DMS153 treated with DMSO at 0.1 percent for 48 hours (cell line): ENCODE data around the gene ITGA5.
A peak's percentile ranks its signal among the peaks of the same experiment; 100 is the strongest.

Experiments used
- DNase-seq: peaks from one replicate; lab custom pipeline; 2025; ENCODE audit not compliant: unreplicated experiment; lab: John Stamatoyannopoulos, UW

ITGA5 gene

DNA sequence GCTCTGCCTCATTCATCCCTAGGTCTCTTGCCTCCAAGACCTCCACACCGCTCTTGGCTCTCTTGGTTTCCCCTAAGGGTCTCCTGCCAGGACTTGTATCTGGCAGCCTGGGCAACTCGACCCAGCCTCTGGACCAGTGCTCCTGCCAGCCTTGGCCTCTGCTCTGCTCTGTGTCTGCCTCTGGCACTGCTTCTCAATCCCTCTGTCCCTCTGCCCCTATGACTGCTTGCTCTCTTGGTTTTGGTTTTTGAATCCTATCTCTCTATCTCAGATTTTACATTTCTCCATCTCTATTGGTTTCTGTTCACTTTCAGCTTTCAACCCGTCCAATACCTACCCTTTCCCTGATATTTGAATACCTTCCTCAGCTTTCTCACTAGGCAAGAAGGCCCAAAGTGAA is 6.3 kb downstream of the ITGA5 start:
- DNase-seq = no peak

DNA sequence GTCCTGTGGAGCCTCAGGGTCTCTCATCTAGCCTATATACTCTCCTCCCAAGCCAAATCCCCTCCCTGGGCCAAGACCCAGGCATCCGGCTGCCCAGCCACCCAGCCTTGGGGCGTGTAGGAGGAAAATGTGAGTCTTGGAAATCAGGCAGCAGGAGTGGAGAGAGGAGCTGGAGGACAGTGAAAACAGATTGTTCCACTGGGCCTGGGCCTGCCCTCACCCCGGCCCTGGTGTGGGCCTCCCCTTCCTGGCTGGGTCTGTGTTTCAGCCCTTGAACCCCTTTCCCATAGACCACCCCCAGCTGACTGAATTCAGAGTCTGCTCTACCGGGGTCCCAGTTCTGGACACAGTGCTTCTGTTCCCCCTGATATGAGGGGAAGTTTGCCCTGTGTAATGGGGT is 6.7 kb downstream of the ITGA5 start:
- DNase-seq = no peak

DNA sequence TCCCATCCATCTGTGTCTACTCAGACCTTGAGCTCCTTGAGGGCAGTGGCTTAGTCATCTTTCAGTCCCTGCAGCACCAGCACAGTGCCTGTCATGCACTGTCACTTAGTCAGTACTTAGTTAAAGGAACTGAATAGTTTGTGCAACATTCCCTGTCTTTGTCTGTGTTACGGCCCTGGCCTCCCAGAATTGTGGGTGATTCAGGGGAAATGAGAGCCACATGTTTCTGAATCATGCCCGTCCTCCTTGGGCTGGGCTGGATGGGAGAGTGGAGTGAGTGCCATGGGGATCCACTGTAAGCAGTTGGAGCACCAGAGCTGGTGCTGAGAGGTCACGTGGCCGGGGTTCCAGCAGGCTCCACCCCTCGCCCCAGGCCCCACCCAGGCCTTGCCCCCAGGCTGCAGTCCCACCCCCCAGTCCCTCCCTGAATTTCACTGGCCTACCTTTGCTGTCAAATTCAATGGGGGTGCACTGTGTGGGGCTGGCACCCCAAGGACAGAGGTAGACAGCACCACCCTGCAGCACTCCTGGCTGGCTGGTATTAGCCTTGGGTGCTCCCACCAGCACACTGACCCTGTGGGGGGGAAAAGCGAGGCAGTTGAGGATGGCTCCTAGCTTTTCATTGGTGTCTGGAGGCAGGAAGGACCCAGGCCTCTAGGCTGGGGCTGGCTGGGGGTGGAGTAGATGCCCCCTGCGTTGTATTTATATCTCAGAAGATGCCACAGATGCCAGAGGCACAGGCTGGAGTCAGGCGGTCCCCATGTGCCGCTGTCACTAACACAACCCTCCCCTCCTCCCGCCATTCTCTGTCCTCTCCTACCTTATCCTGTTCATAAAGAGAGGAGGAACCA is 7.5 kb downstream of the ITGA5 start:
- DNase-seq = no peak

DNA sequence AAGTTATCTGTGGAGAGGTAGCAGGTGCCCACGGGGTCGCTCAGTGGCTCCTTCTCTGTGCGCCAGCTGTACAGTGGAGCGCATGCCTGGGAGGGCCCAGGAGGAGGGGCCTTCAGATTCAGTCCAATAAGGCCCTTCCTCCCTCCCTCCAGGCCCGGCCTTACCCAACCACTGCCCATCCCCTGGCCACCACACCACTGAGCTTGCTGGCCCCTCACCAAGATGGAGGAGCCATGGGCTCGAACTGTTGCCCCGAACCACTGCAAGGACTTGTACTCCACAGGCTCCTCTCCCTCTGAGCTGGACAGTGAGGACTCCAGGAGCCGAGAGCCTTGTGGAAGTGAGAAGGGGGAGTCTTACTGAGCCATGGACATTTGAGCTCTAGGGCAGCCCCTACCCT is 9.8 kb downstream of the ITGA5 start:
- no peak for DNase-seq

DNA sequence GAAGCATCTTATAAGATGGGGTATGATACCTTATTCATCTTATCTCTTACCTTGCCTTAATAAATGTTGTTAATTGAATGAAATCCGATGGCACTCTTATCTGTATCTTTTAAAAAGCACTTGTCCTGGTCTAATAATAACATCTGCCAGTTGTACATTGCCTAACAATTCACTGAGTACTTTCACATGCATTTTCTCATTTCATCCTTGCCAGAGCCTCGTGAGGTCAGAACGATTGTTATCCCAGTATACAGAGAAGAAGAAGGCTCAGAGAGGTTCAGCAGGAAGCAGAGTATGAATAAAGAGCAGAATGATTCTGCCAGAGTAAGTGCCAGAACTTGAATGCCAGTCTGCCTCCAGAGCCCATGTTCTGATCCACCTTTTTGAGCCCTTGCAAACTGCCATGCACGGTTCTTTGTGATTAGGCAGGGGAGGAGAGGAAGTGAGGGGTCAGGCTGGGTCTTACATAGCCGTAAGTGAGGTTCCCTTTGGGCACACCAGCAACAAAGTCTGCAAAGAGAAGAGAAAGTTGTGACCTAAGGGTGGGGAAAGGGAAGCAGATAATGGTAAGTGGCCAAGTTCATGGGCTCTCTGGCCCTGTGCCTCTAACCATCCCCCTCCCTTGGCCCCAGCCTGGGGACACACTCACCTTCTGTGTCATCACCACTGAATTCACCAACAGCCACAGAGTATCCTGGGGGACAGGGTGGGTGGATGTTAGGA is 11.7 kb downstream of the ITGA5 start:
- DNase-seq = no peak

DNA sequence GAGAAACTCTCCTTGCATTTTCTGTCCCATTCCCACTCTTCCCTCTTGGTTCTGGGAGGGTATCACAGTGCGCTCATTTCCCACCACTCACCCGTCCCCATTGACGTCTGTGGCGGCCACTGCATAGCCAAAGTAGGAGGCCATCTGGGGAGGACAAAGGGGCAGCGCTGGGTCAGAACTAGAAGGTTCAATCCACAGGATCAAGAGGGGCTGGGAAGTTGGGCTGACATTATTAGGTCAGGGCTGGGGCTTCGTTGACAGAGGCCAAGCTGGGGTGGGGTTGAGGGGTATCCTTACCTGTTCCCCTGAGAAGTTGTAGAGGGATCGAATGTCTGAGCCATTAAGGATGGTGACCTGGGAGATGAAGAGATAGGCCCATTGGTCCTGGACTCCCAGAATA is 13.5 kb downstream of the ITGA5 start:
- DNase-seq = no peak

DNA sequence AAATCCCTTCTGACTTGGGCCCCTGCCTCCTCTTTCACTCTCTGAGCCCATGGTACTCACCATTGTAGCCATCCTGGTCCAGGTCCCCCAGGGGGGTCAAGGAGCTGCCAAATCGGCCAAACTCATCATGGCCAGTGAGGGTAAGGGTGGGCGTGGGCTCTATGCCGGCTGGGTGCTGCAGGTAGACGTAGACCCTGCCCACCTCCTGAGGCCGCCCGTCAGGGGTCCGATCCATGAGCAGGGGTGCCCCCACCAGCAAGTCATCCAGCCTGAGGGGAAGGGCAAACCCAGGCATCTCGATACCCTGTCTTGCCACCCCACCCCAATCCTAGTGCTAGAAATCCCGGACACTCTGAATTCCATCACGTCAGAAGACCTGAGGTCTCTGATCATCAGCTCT is 14.0 kb downstream of the ITGA5 start:
- no peak for DNase-seq

DNA sequence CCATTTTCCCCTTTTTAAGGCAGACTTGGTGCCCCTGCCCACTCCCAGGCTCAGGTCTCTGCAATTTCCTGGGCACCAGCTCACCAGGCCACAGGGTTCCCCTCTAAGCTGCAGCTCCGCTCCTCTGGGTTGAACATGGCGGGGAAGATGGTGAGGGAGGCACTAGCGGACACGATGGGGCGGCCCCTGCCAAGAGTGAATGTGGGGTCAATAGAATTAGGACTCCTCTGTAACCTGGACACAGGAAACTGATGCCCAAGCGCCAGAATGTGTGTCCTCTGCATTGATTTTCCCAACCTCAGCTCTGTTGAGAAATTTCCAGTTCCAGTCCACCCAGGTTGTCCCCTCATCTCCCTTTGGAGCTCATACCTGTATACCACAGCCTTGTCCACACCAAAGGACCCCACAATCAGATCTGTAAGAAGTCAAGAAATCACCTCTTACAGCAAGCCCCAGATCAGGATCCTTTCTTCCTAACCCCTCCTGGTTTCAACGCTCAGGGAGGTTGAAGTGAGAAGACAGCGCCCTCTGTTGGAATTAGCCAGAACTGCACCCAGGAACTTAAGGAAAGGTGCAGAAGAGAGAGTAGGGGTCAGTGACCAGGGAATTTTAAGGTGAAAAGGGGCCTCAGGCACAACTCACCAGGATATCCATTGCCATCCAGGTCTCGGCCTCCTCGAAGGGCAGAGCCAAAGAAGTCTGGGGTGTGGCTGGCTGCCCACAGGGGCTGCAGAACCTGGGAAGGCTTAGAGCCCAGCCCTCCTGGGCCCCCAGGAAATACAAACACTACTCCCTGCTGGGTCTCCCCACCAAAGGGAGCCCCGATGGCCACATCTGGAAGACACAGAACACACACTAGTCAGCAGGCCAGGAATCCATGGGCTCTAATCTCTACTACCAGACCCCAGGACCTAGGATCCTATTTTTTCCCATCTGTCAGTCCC is 14.7 kb downstream of the ITGA5 start:
- DNase-seq = no peak

DNA sequence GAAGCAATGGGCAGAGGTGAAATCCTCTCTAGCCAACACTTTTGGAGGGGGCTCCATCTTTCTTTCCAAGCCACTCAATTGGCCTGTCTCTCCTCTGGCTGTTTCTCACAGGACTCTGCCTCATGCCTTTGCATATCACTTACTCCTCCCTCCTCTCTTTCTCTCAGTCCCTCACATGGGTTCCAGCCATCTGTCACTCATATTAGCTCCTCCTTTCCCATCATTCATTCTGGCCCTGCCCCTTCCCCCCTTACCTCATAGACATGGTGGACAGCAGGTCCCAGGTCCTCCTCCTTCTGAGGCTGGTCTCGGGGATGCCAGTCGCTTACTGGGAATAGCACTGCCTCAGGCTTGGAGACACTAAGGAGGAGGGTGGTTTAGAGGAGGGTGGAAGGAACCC is 17.9 kb downstream of the ITGA5 start:
- DNase-seq = no peak

DNA sequence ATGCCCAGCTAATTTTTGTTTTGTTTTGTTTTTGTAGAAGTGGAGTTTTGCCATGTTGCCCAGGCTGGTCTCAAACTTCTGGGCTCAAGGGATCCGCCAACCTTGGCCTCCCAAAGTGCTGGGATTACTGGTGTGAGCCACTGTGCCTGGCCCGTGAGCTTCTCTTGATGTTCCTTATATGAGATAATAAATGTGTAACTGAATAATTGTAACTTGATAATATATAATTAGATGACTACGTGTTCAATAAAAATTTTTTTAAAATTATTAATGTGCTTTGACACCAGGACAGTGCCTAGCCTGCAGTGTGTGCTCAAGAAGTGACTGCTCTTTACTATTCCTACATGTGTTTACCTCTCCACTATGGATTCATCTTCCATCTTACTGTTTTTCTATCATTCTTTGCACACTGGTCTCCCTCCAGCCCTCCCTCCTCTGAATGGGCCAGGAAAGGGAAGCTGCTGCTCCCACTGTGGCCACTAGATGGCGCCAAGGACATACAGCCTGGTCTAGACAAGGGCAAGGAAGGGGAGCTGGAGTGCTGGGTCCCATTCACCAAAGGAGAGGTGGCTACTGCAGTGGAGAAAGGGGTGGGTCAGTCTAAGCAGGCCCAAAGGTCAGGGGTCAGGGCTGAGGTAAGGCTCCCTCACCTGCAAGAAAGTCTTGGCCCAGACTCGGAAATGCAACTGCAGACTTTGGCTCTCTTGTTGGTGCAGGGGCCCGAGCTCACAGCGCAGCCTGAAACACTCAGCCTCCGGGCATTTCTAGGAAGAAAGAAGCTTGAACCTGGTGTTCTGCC is 19.9 kb downstream of the ITGA5 start:
- peak; percentile 55 for DNase-seq

DNA sequence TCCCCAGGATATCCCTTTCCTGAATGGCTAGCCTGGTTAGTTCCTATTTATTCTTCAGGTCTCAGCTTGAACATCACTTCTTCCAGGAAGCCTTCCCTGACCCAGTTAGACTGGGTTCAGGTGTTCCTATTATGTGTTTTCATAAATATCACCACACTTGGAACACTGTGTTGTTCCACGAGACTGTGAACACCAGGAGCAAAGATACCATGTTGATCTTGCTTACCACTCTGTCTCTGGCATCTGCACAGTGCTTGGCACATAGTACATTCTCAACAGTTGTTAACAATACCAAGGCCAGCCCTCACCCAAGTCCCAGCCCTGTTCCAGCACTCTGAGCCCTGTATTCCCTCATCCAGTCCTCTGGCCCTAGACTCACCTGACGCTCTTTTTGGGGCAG is 20.8 kb downstream of the ITGA5 start:
- DNase-seq = no peak

DNA sequence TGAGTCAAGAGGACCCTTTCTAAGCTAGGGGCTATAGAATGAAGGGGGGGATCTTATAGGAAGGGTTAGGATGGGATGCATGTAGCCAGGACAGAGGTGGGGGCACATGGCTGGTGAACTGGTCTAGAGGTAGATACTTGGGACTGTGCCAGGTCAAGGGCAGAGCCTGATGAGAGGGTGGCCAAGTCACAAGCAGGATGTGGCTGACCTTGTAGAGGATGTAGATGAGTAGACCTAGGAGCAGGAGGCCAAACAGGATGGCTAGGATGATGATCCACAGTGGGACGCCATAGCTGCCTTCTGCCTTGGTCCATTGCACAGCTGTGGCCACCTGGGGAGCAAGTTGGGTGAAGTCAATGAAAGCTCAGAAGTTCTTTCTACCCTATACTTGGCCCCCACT is 21.9 kb downstream of the ITGA5 start:
- no peak for DNase-seq

DNA sequence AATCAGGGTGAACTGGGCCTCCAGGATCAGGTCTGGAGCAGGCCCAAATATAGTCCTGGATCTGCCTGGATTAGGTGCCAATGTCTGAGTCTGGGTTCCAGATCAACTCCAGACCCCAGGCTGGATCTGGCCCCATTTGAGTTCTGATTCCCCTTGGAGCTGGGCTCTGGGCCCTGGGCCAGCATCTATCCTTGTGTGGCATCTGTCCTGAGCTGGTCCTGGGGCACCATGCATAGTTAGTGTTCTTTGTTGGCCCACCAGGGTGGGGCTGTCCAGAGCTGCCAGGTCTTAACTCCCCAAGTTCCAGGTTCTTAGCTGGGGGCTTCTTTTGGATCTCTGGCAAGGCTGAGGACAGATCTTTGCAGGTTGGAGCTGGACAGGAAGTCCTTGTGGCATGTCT is 23.5 kb downstream of the ITGA5 start:
- no peak for DNase-seq

DNA sequence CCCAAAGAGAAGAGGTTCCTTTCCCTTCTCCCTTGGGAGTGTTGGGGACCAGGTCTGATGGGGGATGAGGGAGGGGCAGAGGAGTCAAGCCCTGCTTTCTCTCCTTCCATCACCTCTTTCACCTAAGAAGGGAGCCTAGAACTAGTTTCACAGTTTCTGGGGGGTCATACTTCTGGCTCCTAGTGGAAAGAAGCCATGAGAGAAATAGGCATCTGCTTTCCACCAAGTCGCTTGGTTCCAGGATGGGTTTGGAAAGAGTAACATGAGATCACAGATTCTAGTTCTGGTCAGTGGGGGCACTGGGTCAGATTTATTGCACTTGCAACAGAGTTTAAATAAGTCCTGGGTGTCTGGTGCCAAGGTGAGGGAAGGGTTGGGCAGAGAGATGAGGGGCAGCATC is 24.1 kb downstream of the ITGA5 start:
- no peak for DNase-seq

DNA sequence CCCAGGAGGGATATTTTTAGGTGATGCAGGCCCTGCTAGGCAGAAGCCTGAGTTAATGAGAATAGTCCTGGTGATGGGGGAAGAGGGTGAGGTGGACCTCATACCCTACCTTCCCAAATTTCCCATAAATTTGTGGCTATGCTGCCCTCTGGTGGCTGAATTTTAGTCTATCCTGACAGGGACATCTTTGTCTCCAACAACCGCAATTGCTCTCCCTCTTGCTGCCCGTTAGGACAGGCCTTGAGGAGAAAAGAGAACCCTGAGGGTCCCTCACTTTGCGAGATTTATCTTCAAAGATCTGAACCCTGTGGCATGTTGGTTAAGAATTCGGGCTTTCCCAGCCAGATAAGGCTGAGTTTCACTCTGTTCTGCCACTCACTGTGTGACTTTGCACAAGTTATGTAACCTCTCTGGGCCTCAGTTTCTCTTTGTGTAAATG is 24.8 kb downstream of the ITGA5 start:
- DNase-seq = no peak

DNA sequence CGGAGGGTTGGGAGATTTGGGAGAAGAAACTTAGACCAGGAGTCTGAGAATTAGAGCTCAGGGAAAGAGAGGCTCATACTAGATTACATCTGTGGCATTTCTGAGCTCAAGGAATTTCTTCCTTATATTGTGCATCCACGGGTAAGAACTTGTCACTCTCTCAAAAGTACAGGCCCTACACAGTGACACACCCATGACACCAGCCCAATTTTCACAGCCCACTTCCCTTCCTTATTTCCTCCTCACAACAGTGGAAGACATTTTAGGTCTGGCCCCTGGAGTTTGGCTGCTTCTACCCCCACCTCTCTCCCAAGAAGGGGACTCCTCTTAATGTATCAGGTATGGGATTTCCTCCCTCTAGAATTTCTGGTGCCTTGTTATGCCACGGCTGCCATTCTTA is 25.3 kb downstream of the ITGA5 start:
- no peak for DNase-seq

DNA sequence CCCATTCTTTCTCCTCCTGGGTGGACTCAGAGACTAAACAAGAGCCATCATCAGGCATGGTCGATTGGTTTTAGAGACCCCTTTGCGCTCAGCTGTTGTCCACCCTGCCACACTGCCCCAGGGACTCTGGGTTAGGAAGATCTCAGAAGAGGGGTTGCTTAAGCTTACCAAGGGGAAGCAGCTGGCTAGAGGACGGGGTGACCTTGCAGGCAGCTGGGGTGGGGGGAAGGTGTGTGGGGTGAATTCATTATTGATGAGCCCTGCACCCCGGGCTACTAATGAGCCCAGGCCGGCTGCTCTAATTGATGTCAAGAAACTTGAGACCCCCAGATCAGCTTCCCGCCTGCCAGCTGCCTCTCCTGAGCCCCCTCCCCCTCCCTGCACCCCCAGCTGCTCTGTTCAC is 25.9 kb downstream of the ITGA5 start:
- DNase-seq = no peak

DNA sequence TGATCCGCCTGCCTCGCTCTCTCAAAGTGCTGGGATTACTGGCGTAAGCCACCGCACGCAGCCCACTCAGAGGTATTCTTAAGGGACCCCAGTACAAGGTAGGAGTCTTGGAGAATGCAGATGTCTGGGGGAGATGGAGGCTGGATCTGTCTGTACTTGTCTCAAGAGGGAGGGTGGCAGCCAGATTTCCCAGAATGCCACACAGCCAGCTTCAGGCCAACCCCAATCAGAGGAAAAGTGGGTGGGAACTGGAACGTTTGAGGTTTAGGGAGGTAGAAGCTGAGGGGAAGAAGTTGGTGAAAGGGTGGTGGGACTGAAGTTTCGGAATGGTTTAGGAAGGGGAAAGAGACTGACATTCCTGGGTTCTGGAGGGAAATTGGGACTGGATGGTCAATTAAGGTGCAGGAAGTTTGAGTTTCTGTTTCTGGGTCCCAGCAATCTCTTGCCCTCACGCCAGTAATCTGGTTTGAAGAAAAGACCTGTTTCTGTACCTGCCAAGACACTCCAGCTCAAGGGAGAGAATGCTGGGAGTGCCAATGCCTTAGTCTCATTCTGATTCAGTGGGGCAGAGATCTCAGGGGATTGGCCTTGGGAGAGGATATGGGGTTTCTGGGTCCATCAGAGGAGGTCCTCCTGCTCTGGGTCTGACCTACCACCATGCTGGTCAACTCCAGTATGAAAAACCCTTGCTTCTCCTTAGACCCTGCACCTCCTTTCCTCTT is 26.4 kb downstream of the ITGA5 start:
- DNase-seq = no peak

DNA sequence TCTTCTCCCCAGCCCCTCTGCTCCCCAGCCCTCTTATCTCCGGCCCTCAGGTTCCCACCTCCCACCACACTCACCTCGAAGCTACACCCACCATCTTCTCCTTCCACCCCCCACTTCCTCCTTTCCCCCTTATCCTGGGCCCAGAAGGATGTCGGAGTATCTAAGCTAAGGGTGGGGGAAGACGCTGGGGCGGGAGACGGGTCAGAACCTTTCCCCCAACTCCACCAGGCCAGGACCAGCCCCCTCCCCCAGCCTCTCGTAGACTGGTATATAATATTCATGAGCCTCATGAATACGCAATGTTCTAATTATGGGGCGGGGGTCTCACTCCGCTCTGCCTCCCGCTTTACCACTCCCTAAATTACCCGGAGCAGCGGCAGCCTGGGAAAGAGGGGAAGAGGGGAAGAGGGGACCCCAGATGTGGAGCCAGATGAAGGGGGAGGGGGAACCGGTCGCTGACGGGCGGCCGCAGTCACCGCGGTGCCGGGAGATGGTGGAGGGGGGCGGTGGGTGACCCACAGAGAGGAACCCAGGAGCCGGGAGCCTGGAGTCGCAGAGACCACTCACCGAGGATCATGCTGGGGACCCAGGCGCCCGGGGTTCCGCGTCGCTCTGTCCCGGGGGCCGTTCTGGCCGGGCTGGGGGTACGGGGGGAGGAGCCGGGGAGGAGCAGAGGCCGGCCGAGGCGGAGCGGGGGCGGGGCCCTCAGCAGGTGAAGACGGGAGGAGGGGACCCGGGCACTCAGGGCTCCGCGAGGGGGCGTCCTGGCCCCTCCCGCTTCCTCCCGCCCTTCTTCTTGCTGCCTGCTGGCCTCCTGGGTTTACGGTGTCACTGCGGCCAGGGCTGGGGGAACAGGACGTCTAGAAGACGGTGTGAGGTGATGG is 28.2 kb downstream of the ITGA5 start:
- peak; percentile 51 for DNase-seq
